HG02588 (cell line): Measurements from ENCODE around the gene ICAM1.
"Not testable (repeated sequence)": the region's sequence is repeated elsewhere in the genome, so short reads cannot be mapped to it uniquely, and the experiment has no call there.

Source experiments
- ATAC-seq: cut with Tn5 transposase; IDR thresholded peaks from one replicate; pipeline ENCODE4 v1.9.1; 2021; ENCODE audit warnings: mild to moderate bottlenecking, moderate library complexity; ENCODE audit not compliant: unreplicated experiment

Gene ICAM1

DNA sequence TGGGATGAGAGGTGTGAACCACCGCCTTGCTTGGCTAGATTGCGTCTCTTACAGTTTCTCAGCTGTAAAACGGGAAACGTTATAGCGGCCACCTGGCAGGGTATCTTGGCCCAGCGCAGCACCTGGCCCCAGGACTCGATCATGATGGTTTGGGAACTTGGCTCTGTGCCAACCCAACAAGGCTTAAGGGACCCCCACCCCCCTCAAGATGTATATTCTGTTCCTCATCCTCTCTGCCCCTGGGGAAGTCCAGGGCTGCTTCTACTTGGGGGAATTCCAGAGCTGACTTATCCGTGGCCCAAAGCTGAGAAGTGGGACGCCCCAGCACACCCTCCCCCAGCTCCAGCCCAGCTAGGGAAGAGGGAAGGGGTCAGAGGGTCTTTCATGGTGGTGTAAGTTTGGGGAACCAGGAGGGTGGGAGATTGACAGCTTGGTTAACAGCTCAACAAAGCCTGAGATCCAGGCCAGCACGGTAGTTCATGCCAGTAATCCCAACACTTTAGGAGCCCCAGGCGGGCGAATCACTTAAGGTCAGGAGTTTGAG is 695 bp downstream of the ICAM1 start:
- ATAC-seq, result peak; percentile 26

DNA sequence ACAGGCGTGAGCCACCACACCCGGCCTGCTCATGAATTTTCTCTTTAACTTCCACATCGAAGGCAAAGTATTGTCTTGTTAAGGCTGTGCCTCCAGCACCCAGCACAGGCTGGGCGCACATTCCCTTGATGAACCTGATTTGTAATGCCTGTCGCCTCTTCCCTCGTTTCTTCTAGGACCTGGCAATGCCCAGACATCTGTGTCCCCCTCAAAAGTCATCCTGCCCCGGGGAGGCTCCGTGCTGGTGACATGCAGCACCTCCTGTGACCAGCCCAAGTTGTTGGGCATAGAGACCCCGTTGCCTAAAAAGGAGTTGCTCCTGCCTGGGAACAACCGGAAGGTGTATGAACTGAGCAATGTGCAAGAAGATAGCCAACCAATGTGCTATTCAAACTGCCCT is 3.7 kb downstream of the ICAM1 start:
- no peak for ATAC-seq

DNA sequence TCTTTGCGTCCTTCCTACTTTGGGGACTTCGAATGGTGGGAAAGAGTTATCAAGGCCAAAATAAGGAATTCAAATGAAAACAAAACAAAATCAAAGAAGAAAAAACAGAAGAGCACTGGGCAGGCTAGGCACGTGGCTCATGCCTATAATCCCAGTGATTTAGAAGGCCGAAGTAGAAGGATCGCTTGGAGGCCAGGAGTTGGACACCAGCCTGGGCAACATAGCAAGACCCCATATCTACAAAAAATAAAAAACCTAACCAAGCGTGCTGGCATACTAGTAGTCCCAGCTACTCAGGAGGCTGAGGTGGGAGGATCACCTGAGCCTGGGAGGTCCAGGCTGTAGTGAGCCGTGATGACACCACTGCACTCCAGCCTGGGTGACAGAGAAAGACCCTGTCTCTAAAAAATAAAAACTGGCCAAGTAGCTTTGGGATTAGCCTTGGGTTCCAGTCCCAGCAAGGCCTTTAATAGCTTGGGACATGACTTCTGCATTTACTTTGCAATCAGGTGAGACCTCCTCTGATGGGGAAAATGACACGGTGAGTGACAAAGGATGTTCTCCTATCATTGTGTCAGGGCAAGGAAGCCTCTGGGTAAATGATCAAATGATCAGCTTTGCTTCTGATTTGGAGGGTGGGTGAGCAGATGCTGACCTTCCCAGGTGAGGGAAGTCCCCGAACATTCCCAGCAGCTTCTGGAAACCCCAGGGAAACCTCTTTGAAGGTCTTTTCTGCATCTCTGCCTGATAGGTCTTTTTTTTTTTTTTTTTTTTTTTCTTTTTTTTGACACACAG is 7.1 kb downstream of the ICAM1 start:
- ATAC-seq, result no peak

DNA sequence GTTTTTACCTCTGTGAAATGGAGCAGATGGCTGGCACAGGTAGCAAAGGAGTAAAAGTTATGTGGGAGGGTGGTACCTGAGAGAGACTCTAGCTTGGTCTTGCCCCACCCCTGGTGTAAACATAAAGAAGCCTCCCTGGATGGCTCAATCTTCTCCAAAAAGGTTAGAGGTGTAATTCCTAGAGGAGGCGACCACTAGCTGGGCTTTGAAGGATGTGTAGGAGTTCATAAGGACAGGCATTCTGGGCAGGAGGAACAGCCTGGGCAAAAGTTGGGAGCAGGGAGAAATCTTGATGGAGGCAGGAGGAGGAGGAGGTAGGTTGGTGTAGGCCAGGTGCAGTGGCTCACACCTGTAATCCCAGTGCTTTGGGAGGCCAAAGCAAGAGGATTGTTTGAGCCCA is 8.0 kb downstream of the ICAM1 start:
- no peak for ATAC-seq

DNA sequence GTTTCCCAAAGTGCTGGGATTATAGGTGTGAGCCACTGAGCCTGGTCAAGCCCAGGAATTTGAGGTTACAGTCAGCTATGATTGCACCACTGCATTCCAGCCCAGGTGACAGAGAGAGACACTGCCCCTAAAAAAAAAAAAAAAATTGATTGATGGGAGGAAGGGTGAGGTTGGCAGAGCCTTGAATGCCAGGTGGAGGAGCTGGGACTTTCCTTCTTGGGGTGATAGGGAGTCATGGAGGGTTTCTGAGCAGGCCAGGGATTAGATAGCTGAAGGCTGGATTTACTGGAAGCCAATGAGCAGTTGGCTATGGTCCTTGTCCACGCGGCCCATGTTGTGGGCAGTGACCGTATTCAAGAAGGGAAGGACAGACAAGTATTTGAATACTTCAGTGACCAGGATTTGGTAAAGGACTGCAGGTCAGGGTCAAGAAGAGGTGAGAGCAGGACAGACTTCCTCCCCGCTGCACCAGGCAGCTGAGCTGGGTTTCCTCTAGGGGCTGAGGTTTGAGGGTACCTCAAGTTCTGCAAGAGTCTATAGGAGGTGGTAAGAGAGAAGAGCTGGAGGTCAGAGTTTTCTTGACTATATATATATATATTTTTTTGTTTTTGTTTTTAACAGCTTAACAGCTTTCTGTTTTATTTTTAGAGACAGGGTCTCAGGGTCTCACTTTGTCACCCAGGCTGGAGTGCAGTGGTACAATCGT is 9.0 kb downstream of the ICAM1 start:
- no peak for ATAC-seq

DNA sequence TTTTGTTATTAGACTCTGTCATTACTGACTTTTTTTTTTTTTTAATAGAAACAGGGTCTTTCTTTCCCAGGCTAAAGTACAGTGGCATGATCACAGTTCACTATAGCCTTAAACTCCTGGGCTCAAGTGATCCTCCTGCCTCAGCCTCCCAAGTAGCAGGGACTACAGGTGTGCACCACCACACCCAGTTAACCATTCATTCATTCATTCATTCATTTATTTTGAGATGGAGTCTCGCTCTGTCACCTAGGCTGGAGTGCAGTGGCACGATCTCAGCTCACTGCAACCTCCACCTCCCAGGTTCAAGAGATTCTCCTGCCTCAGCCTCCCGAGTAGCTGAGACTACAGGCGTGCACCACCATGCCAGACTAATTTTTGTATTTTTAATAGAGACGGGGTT is 11.1 kb downstream of the ICAM1 start:
- ATAC-seq, result not testable (repeated sequence)

DNA sequence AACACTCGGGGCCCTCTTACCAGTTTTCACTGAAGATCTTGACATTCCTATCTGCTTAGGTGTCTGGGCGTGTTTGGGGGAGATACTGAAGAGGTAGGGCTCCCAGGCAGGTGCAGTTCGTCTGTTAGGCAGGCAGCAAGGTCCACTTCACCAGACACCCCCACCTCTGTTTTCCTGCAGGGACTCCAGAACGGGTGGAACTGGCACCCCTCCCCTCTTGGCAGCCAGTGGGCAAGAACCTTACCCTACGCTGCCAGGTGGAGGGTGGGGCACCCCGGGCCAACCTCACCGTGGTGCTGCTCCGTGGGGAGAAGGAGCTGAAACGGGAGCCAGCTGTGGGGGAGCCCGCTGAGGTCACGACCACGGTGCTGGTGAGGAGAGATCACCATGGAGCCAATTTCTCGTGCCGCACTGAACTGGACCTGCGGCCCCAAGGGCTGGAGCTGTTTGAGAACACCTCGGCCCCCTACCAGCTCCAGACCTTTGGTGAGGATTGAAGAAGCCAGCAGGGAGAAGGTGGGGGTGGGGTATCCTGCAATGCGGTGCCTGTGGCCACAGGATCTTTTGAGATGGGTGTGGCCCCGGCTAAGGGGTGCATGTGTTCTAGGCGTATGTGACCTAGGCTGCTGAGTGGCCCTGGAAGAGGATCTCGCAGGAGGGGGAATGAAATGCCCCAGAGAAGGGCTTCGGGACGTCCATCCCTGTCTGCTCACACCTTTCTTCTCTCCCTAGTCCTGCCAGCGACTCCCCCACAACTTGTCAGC is 12.6 kb downstream of the ICAM1 start:
- ATAC-seq, result no peak

DNA sequence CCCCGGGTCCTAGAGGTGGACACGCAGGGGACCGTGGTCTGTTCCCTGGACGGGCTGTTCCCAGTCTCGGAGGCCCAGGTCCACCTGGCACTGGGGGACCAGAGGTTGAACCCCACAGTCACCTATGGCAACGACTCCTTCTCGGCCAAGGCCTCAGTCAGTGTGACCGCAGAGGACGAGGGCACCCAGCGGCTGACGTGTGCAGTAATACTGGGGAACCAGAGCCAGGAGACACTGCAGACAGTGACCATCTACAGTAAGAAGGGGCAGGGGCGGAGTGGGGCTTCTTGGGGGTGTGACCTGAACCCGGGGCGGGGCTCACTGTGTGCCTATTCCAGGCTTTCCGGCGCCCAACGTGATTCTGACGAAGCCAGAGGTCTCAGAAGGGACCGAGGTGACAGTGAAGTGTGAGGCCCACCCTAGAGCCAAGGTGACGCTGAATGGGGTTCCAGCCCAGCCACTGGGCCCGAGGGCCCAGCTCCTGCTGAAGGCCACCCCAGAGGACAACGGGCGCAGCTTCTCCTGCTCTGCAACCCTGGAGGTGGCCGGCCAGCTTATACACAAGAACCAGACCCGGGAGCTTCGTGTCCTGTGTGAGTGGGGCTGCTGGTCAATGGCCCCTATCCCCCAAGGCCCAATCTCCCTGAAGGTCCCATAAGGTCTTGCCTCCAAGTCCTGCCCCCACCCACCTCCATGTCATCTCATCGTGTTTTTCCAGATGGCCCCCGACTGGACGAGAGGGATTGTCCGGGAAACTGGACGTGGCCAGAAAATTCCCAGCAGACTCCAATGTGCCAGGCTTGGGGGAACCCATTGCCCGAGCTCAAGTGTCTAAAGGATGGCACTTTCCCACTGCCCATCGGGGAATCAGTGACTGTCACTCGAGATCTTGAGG is 13.4 kb downstream of the ICAM1 start:
- no peak for ATAC-seq

DNA sequence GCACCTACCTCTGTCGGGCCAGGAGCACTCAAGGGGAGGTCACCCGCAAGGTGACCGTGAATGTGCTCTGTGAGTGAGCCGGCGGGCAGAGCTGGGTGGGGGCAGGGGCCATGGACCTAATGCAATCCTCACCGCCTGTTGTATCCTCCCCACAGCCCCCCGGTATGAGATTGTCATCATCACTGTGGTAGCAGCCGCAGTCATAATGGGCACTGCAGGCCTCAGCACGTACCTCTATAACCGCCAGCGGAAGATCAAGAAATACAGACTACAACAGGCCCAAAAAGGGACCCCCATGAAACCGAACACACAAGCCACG is 14.0 kb downstream of the ICAM1 start:
- ATAC-seq, result no peak

DNA sequence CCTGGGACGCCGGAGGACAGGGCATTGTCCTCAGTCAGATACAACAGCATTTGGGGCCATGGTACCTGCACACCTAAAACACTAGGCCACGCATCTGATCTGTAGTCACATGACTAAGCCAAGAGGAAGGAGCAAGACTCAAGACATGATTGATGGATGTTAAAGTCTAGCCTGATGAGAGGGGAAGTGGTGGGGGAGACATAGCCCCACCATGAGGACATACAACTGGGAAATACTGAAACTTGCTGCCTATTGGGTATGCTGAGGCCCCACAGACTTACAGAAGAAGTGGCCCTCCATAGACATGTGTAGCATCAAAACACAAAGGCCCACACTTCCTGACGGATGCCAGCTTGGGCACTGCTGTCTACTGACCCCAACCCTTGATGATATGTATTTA is 14.5 kb downstream of the ICAM1 start:
- ATAC-seq, result no peak

DNA sequence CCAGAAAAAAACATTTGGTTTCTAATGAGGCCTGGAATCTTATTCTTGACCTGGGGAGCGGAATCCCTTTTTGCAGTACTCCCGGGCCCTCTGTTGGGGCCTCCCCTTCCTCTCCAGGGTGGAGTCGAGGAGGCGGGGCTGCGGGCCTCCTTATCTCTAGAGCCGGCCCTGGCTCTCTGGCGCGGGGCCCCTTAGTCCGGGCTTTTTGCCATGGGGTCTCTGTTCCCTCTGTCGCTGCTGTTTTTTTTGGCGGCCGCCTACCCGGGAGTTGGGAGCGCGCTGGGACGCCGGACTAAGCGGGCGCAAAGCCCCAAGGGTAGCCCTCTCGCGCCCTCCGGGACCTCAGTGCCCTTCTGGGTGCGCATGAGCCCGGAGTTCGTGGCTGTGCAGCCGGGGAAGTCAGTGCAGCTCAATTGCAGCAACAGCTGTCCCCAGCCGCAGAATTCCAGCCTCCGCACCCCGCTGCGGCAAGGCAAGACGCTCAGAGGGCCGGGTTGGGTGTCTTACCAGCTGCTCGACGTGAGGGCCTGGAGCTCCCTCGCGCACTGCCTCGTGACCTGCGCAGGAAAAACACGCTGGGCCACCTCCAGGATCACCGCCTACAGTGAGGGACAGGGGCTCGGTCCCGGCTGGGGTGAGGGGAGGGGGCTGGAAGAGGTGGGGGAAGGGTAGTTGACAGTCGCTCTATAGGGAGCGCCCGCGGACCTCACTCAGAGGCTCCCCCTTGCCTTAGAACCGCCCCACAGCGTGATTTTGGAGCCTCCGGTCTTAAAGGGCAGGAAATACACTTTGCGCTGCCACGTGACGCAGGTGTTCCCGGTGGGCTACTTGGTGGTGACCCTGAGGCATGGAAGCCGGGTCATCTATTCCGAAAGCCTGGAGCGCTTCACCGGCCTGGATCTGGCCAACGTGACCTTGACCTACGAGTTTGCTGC is 16.1 kb downstream of the ICAM1 start, which contains the start of gene ICAM4:
ICAM4 (plus strand) TSS at position 153 of the 935 bp plus-strand sequence; CDS start at position 211, 58 bp downstream.
- no peak for ATAC-seq

DNA sequence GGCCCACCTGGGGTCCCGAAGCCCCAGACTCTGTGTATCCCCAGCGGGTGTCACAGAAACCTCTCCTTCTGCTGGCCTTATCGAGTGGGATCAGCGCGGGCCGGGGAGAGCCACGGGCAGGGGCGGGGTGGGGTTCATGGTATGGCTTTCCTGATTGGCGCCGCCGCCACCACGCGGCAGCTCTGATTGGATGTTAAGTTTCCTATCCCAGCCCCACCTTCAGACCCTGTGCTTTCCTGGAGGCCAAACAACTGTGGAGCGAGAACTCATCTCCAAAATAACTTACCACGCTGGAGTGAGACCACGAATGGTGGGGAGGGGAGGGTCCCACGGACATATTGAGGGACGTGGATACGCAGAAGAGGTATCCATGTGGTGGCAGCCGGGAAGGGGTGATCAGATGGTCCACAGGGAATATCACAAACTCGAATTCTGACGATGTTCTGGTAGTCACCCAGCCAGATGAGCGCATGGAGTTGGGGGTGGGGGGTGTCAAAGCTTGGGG is 17.8 kb downstream of the ICAM1 start:
- no peak for ATAC-seq

DNA sequence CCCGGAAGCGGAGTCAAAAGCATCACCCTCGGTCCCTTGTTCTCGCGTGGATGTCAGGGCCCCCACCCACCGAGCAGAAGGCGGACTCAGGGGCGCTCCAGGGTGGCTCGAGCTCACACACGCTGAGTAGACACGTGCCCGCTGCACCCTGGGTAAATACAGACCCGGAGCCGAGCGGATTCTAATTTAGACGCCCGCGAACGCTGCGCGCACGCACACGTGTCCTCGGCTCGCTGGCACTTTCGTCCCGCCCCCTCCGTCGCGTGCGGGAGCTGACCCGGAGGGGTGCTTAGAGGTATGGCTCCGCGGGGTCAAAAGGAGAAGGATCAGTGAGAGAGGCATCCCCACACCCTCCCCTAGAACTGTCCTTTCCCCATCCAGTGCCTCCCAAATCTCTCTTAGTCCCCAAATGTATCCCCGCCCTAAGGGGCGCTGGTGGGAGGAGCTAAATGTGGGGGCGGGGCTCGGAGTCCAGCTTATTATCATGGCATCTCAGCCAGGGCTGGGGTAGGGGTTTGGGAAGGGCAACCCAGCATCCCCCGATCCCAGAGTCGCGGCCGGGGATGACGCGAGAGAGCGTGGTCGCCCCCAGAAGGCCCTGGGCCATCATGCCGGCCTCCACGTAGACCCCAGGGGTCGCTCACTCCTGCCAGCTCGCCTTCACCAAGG is 18.4 kb downstream of the ICAM1 start:
- no peak for ATAC-seq

DNA sequence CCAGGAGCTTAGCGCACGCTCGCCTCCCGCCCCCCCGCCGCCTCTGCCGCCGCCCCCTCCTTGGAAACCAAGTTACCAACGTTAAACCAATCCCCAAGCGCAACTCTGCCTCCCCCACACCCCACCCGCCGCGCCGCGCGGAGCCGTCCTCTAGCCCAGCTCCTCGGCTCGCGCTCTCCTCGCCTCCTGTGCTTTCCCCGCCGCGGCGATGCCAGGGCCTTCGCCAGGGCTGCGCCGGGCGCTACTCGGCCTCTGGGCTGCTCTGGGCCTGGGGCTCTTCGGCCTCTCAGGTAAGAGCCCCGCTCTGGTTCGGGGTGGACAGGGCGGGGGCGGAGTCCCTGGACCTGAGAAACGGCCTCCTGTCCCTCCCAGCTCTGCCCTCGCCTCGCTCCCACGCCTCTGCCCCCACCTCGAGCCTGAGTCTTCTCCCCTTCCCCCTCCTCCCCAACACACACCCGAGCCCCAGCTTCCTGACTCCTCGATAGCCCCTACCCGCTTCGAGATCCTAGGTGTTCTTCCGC is 19.0 kb downstream of the ICAM1 start, which contains the start of gene ICAM5:
ICAM5 (plus strand) TSS at position 117 of the 521 bp plus-strand sequence; CDS start at position 209, 92 bp downstream.
- ATAC-seq, result no peak

DNA sequence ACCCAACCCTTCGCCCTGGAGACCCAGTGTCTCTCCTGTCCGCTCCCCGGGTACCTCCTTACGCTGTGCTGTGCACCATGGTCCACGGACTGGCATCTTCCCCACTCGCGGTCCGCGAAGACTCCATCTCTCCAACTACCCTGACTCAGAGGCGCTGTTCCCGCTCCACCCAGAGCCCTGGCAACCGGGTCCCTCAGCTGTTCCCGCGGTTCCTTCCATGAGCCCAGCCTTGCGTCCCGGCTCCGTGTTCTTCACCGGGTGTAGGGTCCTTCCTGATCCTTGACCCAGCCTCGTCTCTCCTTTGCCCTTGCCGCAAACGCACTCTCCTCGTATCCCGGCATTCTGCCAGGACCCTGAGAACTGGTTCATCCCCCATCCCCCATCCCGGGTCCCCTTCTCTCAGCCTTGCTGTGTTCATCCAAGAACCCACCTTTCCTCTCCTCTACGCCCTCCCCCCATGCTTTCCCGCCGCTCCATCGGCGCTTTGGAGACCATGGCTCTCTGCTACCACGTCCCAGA is 19.5 kb downstream of the ICAM1 start:
- no peak for ATAC-seq

DNA sequence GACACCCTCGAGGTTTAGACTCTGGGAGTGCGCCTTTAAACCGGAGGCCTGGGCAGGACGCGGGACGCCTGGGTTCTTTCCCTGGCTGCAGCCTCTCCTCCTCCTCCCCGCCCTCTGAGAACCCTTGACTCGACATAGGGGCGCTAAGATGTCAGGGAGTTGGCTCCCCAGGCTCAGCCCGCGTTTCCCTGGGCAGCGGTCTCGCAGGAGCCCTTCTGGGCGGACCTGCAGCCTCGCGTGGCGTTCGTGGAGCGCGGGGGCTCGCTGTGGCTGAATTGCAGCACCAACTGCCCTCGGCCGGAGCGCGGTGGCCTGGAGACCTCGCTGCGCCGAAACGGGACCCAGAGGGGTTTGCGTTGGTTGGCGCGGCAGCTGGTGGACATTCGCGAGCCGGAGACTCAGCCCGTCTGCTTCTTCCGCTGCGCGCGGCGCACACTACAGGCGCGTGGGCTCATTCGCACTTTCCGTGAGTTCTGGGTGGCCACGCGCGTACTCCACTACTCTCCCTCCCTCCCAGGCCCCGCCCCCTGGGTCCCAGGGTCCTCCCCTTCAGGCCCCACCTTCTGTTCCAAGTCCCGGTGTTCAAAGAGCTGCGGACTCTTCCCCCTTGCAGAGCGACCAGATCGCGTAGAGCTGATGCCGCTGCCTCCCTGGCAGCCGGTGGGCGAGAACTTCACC is 20.1 kb downstream of the ICAM1 start:
- ATAC-seq, result no peak

DNA sequence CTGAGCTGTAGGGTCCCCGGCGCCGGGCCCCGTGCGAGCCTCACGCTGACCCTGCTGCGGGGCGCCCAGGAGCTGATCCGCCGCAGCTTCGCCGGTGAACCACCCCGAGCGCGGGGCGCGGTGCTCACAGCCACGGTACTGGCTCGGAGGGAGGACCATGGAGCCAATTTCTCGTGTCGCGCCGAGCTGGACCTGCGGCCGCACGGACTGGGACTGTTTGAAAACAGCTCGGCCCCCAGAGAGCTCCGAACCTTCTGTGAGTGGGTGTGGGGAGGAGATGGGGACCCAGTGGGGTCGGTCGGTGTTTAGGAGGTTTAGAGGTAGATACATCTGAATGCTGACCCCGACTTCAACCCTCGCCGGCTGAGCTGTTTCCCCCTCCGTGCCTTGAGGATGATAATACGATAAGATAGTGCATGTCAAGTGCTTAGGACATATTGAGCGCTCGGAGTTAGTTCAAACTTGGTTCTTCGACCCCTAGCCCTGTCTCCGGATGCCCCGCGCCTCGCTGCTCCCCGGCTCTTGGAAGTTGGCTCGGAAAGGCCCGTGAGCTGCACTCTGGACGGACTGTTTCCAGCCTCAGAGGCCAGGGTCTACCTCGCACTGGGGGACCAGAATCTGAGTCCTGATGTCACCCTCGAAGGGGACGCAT is 20.8 kb downstream of the ICAM1 start:
- no peak for ATAC-seq
